Hepatocyte (in vitro differentiated cells): ENCODE data around the gene SCARF1. TPM values are rescaled to one million over a fixed set of nuclear protein-coding genes. Genes with fewer than 3 reads are reported as not detected.

Experiments used
- DNase-seq: peaks from one replicate; pipeline ENCODE4 v3.0.0-alpha.2; 2016; ENCODE audit warnings: low spot score
- H2AFZ ChIP-seq: fragments of 200-600 bp; sonication (generic); 2 replicates; pipeline ENCODE4 v1.6.0; 2016; ENCODE audit warnings: antibody characterized with exemption, mild to moderate bottlenecking
- H3K27ac ChIP-seq: fragments of 200-600 bp; sonication (generic); 2 replicates; pipeline ENCODE4 v1.5.1; 2016; ENCODE audit warnings: mild to moderate bottlenecking
- H3K27me3 ChIP-seq: fragments of 200-600 bp; sonication (generic); 2 replicates; pipeline ENCODE4 v1.6.1; 2016
- H3K36me3 ChIP-seq: fragments of 200-600 bp; sonication (generic); replicated peaks from 2 replicates; pipeline ENCODE4 v1.5.1; 2016; ENCODE audit warnings: low read depth; ENCODE audit not compliant: insufficient read depth
- H3K4me1 ChIP-seq: fragments of 200-600 bp; sonication (generic); 2 replicates; pipeline ENCODE4 v1.5.1; 2016; ENCODE audit warnings: mild to moderate bottlenecking, moderate library complexity; ENCODE audit not compliant: insufficient read depth
- H3K4me2 ChIP-seq: fragments of 200-600 bp; sonication (generic); 2 replicates; pipeline ENCODE4 v1.6.0; 2016
- H3K4me3 ChIP-seq: fragments of 200-600 bp; sonication (generic); 2 replicates; pipeline ENCODE4 v1.5.1; 2016; ENCODE audit warnings: mild to moderate bottlenecking
- H3K79me2 ChIP-seq: fragments of 200-600 bp; sonication (generic); 2 replicates; pipeline ENCODE4 v1.6.0; 2017; ENCODE audit warnings: mild to moderate bottlenecking
- H3K9me2 ChIP-seq: fragments of 200-600 bp; sonication (generic); replicated peaks from 2 replicates; pipeline ENCODE4 v1.6.0; 2017; ENCODE audit warnings: mild to moderate bottlenecking; ENCODE audit not compliant: insufficient read depth
- H3K9me3 ChIP-seq: fragments of 200-600 bp; sonication (generic); 2 replicates; pipeline ENCODE4 v1.5.1; 2016; ENCODE audit warnings: low read depth, mild to moderate bottlenecking
- H4K20me1 ChIP-seq: fragments of 200-600 bp; sonication (generic); 2 replicates; pipeline ENCODE4 v1.6.0; 2016; ENCODE audit warnings: mild to moderate bottlenecking; ENCODE audit not compliant: insufficient read depth, poor library complexity, severe bottlenecking
- CTCF ChIP-seq: fragments of 200-600 bp; sonication (generic); IDR thresholded peaks from 2 replicates; pipeline ENCODE4 v1.5.1; 2016; ENCODE audit warnings: antibody characterized with exemption, mild to moderate bottlenecking; ENCODE audit not compliant: poor library complexity
- EZH2 ChIP-seq: fragments of 200-600 bp; sonication (generic); IDR thresholded peaks from 2 replicates; pipeline ENCODE4 v1.6.1; 2016; ENCODE audit warnings: antibody characterized with exemption, mild to moderate bottlenecking, borderline replicate concordance
- EZH2phosphoT487 ChIP-seq: fragments of 200-600 bp; sonication (generic); IDR thresholded peaks from one replicate; pipeline ENCODE4 v1.6.1; 2018; ENCODE audit warnings: antibody characterized with exemption, mild to moderate bottlenecking, low read depth, moderate library complexity; ENCODE audit not compliant: unreplicated experiment, severe bottlenecking
- WGBS: methylation state at CpG from one replicate; pipeline ENCODE4 v1.1.6; 2016; ENCODE audit warnings: low lambda C conversion rate; ENCODE audit errors: missing lambda C conversion rate; 5-methylcytosine and 5-hydroxymethylcytosine counted together
- polyA plus RNA-seq: library from polyadenylated mRNA; unstranded; fragments of >200 nt; fragmentation: Nextera tagmentation; extraction: Ambion mirVana; gene quantifications from 2 replicates; pipeline ENCODE4 v1.2.1, GENCODE V29; 2016
- total RNA-seq: library from RNA; depleted of rRNA; stranded (reverse); fragments of >200 nt; gene quantifications from 2 replicates; pipeline ENCODE4 v1.2.3, GENCODE V29; 2014

Gene SCARF1
- total and polyA plus RNA-seq, 2 experiments from 2014 or later, result 0.93 to 2.0 TPM

DNA sequence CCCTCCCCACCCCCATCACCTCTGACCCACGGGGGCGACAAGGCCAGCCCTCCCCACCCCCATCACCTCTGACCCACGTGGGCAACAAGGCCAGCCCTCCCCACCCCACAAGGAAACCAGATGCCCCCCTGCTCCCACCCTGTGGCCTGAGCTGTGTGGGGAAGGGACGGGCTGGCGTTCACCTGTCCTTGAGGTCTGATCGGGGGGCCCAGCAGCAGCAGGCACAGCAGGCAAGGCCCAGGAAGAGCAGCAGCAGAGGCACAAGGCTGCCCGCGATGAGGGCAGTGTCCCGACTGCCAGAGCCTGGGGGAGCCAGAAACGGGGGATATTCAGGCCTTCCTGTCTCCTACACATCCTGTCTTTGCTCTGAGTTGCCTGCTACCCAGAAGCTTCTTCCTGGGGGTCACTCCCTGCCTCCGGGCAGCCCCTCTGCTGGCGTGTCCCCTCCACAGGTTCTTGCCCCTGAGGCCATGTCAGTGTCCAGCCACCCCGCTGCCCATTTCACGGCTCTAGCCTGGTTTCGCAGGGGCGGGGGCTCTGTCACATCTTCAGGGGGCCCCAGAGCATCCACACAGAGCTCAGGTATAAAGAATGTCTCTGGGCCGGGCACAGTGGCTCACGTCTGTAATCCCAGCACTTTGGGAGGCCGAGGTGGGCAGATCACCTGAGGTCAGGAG is 6.8 kb downstream of the SCARF1 start:
- no peak overlapping the region for H2AFZ ChIP-seq
- H4K20me1 ChIP-seq, result no peaks in the 10 kb centered on the region
- no peak overlapping the region for H3K4me2 ChIP-seq
- no peaks in the 10 kb centered on the region for H3K9me3 ChIP-seq
- TF ChIP-seq EZH2 (no peak), CTCF (no peak), EZH2phosphoT487 (no peak)
- H3K27ac ChIP-seq, result no peak overlapping the region
- no peaks in the 10 kb centered on the region for H3K27me3 ChIP-seq
- H3K36me3 ChIP-seq, result no peaks in the 10 kb centered on the region
- H3K4me3 ChIP-seq, result no peak overlapping the region
- DNase-seq, result no peak
- 85% methylated on average over 19 of the region's 19 CpGs for WGBS
- no peaks in the 10 kb centered on the region for H3K9me2 ChIP-seq
- H3K4me1 ChIP-seq, result peaks cover 5% of the 10 kb centered on the region
- no peaks in the 10 kb centered on the region for H3K79me2 ChIP-seq

GRCh38 chr17:1638171-1638590 is 7.4 kb downstream of the SCARF1 start:
- WGBS, result 60% methylated on average over 15 of the region's 17 CpGs
- Histone ChIP-seq H3K4me1 (peaks cover 4% of the 10 kb centered on the region), H3K4me2 (no peak overlapping the region)

GRCh38 chr17:1636732-1637285 is 8.7 kb downstream of the SCARF1 start:
- Histone ChIP-seq H3K9me3 (no peaks in the 10 kb centered on the region), H3K36me3 (no peaks in the 10 kb centered on the region), H3K4me3 (no peak overlapping the region), H3K27ac (no peak overlapping the region), H2AFZ (no peak overlapping the region), H3K79me2 (no peaks in the 10 kb centered on the region), H3K4me1 (peaks cover 4% of the 10 kb centered on the region), H3K9me2 (no peaks in the 10 kb centered on the region), H4K20me1 (no peaks in the 10 kb centered on the region), H3K4me2 (no peak overlapping the region), H3K27me3 (no peaks in the 10 kb centered on the region)
- no peak for TF ChIP-seq EZH2phosphoT487
- no peak for TF ChIP-seq CTCF
- TF ChIP-seq EZH2, result no peak
- no peak for DNase-seq
- 89% methylated on average over 15 of the region's 15 CpGs for WGBS

More at GRCh38 chr17:1638171-1638590, 7.4 kb downstream of the SCARF1 start:
- Histone ChIP-seq H3K9me3 (no peaks in the 10 kb centered on the region), H3K36me3 (no peaks in the 10 kb centered on the region), H3K27ac (no peak overlapping the region), H2AFZ (no peak overlapping the region), H3K4me3 (no peak overlapping the region), H3K27me3 (no peaks in the 10 kb centered on the region), H3K9me2 (no peaks in the 10 kb centered on the region), H4K20me1 (no peaks in the 10 kb centered on the region), H3K79me2 (no peaks in the 10 kb centered on the region)
- no peak for DNase-seq
- TF ChIP-seq EZH2phosphoT487 (no peak), EZH2 (no peak), CTCF (no peak)
